NCI-H345 (cell line): Measurements from ENCODE around the gene ZC3H8.

ENCODE experiments used
- DNase-seq: peaks from one replicate; lab custom pipeline; 2025; lab: John Stamatoyannopoulos, UW

ZC3H8 gene

DNA sequence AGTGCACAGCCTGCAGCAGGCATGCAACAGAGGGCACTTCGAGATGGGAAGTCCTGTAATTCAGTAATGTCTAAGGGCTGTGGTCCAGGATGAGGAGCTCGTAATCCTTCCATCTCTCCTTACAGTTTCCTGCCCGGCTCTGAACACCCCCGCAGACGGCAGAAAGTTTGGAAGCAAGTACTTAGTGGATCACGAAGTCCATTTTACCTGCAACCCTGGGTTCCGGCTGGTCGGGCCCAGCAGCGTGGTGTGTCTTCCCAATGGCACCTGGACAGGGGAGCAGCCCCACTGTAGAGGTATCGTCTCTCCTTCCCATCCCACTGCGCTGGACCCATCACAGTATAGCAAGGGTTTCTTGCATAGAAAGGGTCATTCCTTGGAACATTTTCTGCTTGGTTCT lies 90.0 kb downstream of the ZC3H8 start:
- DNase-seq = no peak

DNA sequence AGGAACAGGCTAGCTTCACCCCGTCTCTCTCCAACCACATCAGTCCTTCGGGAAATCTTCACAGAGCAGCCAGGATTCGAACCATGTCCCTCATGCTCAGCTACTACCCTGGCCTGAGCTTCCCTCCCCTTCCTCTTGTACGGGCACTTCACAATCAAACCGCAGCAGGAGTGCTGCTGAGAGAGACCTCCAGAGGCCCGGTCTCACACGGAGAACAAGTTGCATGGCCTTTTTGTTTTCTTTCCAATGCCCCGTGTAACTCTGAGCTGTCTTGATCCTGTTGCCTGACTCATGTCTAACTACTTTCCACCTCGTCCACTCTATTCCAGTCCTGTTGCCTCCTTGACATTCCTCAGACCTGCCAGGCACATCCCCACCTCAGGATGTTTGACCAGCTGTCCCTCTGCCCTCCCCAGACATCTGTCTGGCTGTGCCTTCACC lies 91.3 kb downstream of the ZC3H8 start:
- DNase-seq = no peak

DNA sequence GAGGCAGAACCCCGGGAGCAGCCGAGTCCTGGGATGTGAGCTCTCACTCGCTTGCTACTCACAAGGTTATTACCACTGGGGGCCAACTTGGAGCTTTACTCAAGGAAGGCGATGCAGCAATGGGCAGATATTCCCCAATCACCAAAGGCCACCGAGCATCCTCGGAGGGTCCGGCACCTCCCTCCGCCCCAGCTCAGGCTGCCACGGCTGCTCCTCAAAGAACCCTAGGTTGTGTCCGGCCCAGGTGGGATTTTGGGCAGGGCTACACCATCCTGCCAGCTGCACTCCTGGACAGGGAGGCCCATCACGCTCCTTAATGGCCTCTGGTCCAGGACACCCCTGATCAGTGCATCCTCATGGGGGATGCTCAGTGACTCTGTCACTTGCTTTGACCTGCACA lies 91.9 kb downstream of the ZC3H8 start:
- DNase-seq = no peak

DNA sequence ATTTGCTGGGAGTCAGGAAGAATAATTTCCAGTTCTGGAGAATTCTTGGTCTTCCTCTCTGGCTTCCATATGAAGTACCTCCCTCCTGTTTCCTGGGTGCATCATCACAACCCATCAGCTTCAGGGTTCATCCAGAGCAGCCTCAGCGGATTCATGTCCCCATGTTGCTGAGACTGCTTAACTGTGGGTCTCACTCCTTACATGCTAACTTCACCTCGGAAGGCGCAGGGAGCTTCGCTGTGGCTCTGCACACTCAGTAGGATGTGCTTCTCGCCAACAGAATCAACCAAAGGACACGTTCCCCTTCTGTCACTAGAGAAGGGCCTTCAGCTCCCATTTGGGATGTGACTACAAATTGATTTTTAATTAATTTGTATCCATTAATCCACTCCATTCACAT lies 92.5 kb downstream of the ZC3H8 start:
- DNase-seq = no peak
